22Rv1 (cell line): ENCODE measurements around the gene BMP15.

Experiments
- H3K27ac ChIP-seq: fragments of 450-650 bp; 2 replicates; pipeline ENCODE4 v1.5.1; 2017
- CTCF ChIP-seq: fragments of 450-650 bp; IDR thresholded peaks from 2 replicates; pipeline ENCODE4 v1.5.1; 2017; ENCODE audit warnings: mild to moderate bottlenecking
- ZFX ChIP-seq: fragments of 450-650 bp; IDR thresholded peaks from 2 replicates; pipeline ENCODE4 v1.6.1; 2017; ENCODE audit warnings: antibody characterized with exemption, borderline replicate concordance

BMP15 gene

GRCh38 chrX:50910685-50911176 is at the start of gene BMP15:
TSS of gene BMP15 (plus strand) at chrX:50910735. CDS start at chrX:50910784, 49 bp downstream.
- no peak for TF ChIP-seq ZFX
- no peak within 1 kb of the TSS for H3K27ac ChIP-seq

- no peak overlapping the region for H3K27ac ChIP-seq
- TF ChIP-seq ZFX (no peak), CTCF (no peak)
Measured at GRCh38 chrX:50863471-50863870, 47.1 kb upstream of the BMP15 start.

- TF ChIP-seq ZFX: no peak
- TF ChIP-seq CTCF: no peak
- no peak overlapping the region for H3K27ac ChIP-seq
Measured at GRCh38 chrX:50865311-50865710, 45.2 kb upstream of the BMP15 start.

- TF ChIP-seq ZFX: no peak
- TF ChIP-seq CTCF: no peak
Measured at GRCh38 chrX:50871922-50872453, 38.5 kb upstream of the BMP15 start.

GRCh38 chrX:50874876-50875275 is 35.7 kb upstream of the BMP15 start:
- TF ChIP-seq ZFX: no peak
- no peak for TF ChIP-seq CTCF
- no peak overlapping the region for H3K27ac ChIP-seq

More at GRCh38 chrX:50871922-50872453, 38.5 kb upstream of the BMP15 start:
- H3K27ac ChIP-seq: no peak overlapping the region

GRCh38 chrX:50876551-50876950 is 34.0 kb upstream of the BMP15 start:
- H3K27ac ChIP-seq: no peak overlapping the region
- TF ChIP-seq ZFX (no peak), CTCF (no peak)

- no peak overlapping the region for H3K27ac ChIP-seq
- no peak for TF ChIP-seq ZFX
- TF ChIP-seq CTCF: no peak
Measured at GRCh38 chrX:50877310-50877709, 33.2 kb upstream of the BMP15 start.

- TF ChIP-seq CTCF (no peak), ZFX (no peak)
- no peak overlapping the region for H3K27ac ChIP-seq
Measured at GRCh38 chrX:50881028-50881427, 29.5 kb upstream of the BMP15 start.
